NB4 (cell line): Measurements from ENCODE around the gene CAMSAP1.
"Not testable (repeated sequence)": the region's sequence is repeated elsewhere in the genome, so short reads cannot be mapped to it uniquely, and the experiment has no call there.

Source experiments
- DNase-seq: peaks from one replicate; pipeline ENCODE4 v3.0.0; 2010; ENCODE audit warnings: low read depth
- H3K4me3 ChIP-seq: one replicate; pipeline ENCODE4 v1.5.1; 2011; ENCODE audit warnings: mild to moderate bottlenecking, low read depth, low read length, moderate library complexity
- MYC ChIP-seq: IDR thresholded peaks from 2 replicates; pipeline ENCODE4 v1.6.1; 2011; ENCODE audit warnings: low read depth, low read length
- POLR2A ChIP-seq: IDR thresholded peaks from 2 replicates; pipeline ENCODE4 v1.6.1; 2011; ENCODE audit warnings: mild to moderate bottlenecking; ENCODE audit not compliant: insufficient read length; ENCODE audit errors: extremely low read depth
- TF ChIP-seq, protein P1 (sequence below): IDR thresholded peaks from one replicate; pipeline ENCODE4 v1.5.1; 2012; ENCODE audit warnings: low read depth, low read length
- TF ChIP-seq, protein P2 (sequence below): IDR thresholded peaks from 2 replicates; pipeline ENCODE4 v1.6.1; 2011; ENCODE audit warnings: low read depth, low read length

The CAMSAP1 gene

DNA sequence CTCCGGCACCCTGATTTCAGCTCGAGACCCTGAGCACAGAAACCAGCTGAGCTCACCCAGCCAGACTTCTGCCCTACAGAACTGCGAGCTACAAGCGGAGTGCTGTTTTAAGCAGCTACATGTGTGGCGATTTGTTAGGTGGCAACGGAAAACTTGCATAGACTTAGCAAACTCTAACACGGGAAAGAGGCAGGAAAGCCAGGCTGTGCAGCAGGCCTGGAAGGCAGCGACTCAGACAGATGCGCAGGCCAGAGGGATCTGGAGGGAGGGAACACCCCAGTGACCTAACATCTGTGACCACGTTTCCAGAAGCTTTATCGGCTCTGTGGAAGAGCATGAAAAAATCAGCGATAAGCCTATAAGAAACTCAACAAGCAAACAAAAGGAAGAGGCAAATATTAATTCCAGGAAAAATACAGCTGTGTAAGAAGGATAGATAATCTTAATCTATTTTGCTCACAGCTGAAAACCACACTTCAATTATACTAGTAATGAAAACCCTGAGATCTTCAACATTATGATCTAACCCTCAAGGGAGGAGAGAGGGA lies 42.9 kb upstream of the CAMSAP1 start:
- H3K4me3 ChIP-seq = no peak overlapping the region
- DNase-seq = no peak
- TF ChIP-seq MYC (no peak), POLR2A (no peak)
- TF ChIP-seq, protein P1, sequence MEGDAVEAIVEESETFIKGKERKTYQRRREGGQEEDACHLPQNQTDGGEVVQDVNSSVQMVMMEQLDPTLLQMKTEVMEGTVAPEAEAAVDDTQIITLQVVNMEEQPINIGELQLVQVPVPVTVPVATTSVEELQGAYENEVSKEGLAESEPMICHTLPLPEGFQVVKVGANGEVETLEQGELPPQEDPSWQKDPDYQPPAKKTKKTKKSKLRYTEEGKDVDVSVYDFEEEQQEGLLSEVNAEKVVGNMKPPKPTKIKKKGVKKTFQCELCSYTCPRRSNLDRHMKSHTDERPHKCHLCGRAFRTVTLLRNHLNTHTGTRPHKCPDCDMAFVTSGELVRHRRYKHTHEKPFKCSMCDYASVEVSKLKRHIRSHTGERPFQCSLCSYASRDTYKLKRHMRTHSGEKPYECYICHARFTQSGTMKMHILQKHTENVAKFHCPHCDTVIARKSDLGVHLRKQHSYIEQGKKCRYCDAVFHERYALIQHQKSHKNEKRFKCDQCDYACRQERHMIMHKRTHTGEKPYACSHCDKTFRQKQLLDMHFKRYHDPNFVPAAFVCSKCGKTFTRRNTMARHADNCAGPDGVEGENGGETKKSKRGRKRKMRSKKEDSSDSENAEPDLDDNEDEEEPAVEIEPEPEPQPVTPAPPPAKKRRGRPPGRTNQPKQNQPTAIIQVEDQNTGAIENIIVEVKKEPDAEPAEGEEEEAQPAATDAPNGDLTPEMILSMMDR = no peak
- TF ChIP-seq, protein P2, sequence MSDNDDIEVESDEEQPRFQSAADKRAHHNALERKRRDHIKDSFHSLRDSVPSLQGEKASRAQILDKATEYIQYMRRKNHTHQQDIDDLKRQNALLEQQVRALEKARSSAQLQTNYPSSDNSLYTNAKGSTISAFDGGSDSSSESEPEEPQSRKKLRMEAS = no peak

DNA sequence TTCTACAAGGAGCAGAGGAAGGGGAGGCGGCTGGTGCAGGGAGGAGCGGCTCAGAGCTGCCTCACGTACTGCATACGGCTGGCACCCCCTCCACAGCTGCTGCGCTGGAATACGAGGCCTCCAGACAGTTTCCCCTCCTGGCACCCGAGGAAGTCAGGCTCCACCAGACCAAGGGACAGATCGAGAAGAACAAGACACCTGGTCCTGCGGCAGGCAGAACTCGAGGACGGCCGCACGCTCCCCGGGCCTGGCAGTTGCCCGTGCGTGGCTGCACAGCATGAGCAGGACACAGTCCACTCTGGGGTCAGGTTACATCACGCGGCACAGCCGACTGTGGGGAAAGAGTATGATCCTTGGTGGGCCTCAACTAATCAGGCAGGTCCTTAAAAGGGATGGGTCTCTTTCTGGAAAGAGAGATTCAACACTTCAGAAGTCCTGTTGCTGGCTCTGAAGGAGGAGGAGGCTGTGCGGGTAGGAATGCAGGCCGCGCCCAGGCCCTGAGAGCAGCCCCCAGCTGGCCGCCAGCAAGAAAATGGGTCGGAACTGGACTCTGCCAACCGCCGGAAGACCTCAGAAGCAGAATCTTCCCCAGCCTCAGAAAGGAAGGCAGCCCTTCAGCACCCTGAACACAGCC lies 42.3 kb upstream of the CAMSAP1 start:
- DNase-seq = no peak
- no peak overlapping the region for H3K4me3 ChIP-seq
- no peak for TF ChIP-seq POLR2A
- TF ChIP-seq, protein P2 = no peak
- TF ChIP-seq MYC = no peak
- TF ChIP-seq, protein P1 = no peak

DNA sequence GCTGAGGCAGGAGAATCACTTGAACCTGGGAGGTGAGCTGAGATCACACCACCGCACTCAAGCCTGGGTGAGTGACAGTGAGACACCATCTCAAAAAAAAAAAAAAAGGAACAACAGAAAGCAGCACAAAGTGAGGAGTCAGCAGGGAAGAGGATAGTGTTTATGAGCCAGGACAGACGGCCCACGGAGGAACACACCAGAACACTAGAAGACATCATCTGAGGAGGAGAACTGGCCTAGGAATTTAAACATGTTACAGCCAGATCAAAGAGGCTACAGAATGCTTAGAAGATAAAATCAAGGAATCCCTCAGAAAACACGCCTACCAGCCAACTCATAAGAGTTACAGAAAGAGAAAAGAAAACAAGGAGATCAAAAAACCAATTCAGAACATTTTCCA lies 41.6 kb upstream of the CAMSAP1 start:
- no peak for DNase-seq
- TF ChIP-seq, protein P2 = no peak
- TF ChIP-seq MYC (no peak), POLR2A (no peak)
- TF ChIP-seq, protein P1 = no peak
- no peak overlapping the region for H3K4me3 ChIP-seq

DNA sequence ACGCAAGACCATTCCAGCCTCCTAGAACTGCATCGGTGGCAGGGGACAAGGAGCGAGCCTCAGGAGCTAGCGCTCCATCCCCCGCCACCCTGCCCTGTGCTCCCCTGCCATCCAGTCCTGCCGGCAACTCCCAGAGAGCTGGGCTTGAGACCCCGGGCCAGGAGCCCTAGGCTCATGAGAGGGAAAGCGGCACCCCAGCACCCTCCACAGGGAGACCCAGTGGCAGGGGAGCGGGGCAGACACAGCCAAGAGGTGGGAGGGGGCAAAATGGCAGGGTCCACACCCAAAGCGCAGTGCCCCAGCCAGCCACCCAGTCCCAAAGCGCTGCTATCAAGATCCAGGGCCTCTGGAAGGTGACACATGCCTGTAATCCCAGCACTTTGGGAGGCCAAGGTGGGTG lies 41.1 kb upstream of the CAMSAP1 start:
- DNase-seq = no peak
- H3K4me3 ChIP-seq = no peak overlapping the region
- TF ChIP-seq, protein P2 = no peak
- TF ChIP-seq MYC (no peak), POLR2A (no peak)
- TF ChIP-seq, protein P1 = no peak

DNA sequence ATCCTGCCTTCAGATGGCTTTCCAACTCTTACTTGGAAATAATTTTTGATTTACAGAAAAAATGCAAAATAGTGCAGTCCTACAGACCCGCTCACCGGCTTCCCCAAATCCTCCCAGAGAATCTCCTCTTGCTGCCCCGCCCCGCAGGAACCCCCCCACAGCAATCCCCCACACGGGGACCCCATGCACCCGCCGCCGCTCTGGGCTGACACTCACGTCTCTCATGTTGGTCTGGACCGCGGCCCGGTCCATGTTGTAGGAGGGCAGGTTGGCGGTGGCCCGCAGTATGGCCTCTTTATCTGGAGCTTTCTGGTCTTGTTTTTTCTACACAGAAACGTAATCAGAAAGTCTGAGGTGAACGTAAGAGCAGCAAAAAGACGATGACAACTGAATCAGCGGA lies 40.2 kb upstream of the CAMSAP1 start:
- TF ChIP-seq, protein P2 = no peak
- no peak for TF ChIP-seq MYC
- TF ChIP-seq, protein P1 = no peak
- TF ChIP-seq POLR2A = no peak
- no peak for DNase-seq
- H3K4me3 ChIP-seq = no peak overlapping the region

DNA sequence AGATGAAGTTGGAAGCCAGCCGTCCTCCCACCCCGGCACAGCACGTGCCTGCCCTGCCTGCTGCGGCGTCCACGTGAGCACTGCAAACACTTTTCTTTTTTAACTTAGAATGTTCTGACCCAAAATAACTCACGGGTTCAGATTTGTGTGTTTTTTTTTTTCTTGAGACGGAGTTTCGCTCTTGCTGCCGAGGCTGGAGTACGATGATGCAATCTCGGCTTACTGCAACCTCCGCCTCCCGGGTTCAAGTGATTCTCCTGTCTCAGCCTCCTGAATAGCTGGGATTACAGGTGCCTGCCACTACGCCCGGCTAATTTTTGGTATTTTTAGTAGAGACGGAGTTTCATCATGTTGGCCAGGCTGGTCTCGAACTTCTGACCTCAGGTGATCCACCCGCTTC lies 39.8 kb upstream of the CAMSAP1 start:
- not testable (repeated sequence) for H3K4me3 ChIP-seq, DNase-seq
